Endothelial cell of umbilical vein (primary cell): Measurements from ENCODE around the gene CHN2. TPM values are rescaled to one million over a fixed set of nuclear protein-coding genes. Genes with fewer than 3 reads are reported as not detected.

Experiments
- BruUV-seq: library from RNA; stranded (reverse); fragments of 400-500 nt; replicated peaks from 2 replicates; lab custom pipeline; 2021; lab: Mats Ljungman, UMichigan
- CTCF ChIA-PET: fragments of 300-600, 350-600 bp; sonication (Branson Sonifier 250); formaldehyde crosslinking; loops from one replicate; lab custom pipeline; 2021; ENCODE audit warnings: antibody characterized with exemption, inconsistent platforms; lab: Charles Lee
- POLR2A ChIA-PET: fragments of 300-600, 350-600 bp; sonication (Branson Sonifier 250); formaldehyde crosslinking; loops from one replicate; lab custom pipeline; 2021; ENCODE audit warnings: antibody characterized with exemption, inconsistent platforms; lab: Charles Lee
- DNase-seq: peaks from one replicate; pipeline ENCODE4 v3.0.0-alpha.2; 2011; ENCODE audit warnings: low read depth, low spot score
- FAIRE-seq: peaks from 2 replicates; lab custom pipeline; 2011; peaks lifted over from hg19 to GRCh38; lab: Jason Lieb, UNC
- H2AFZ ChIP-seq: 2 replicates; pipeline ENCODE4 v1.6.0; 2012; ENCODE audit warnings: low read depth, low read length, control low read depth, inconsistent platforms
- H3K27ac ChIP-seq: 2 replicates; pipeline ENCODE4 v1.5.1; 2011; ENCODE audit warnings: low read depth, mild to moderate bottlenecking, control low read depth, low read length, moderate library complexity; ENCODE audit not compliant: insufficient read depth
- H3K27me3 ChIP-seq, 2 experiments: 2 replicates each; pipeline versions ENCODE4 v1.6.0 to v1.6.1; 2011; ENCODE audit warnings: low read length in 2 of 2, mixed read lengths in 1 of 2; ENCODE audit not compliant: control insufficient read depth in 2 of 2, insufficient read depth in 2 of 2
- H3K36me3 ChIP-seq, 2 experiments: 2 replicates in 1 of 2; 3 replicates in 1 of 2; pipeline ENCODE4 v1.5.1; 2011; ENCODE audit warnings: low read length in 2 of 2, mild to moderate bottlenecking in 1 of 2, moderate library complexity in 1 of 2; ENCODE audit not compliant: control insufficient read depth in 2 of 2, insufficient read depth in 2 of 2; ENCODE audit errors: extremely low read depth in 1 of 2
- H3K4me1 ChIP-seq: 3 replicates; pipeline ENCODE4 v1.5.1; 2011; ENCODE audit warnings: mild to moderate bottlenecking, low read length; ENCODE audit not compliant: control insufficient read depth, insufficient read depth; ENCODE audit errors: extremely low read depth
- H3K4me2 ChIP-seq: 2 replicates; pipeline ENCODE4 v1.6.1; 2011; ENCODE audit warnings: low read length, control low read depth, mixed read lengths; ENCODE audit not compliant: insufficient read depth
- H3K4me3 ChIP-seq, 3 experiments: fragments of 200-600 bp in 1 of 3; sonication (generic), shearing (Covaris generic) in 1 of 3; replicated peaks in 1 of 3; 2 replicates each; pipeline ENCODE4 v1.5.1; 2011 to 2016; ENCODE audit warnings: control low read depth in 3 of 3, low read length in 3 of 3, mild to moderate bottlenecking in 2 of 3, inconsistent platforms in 1 of 3, low read depth in 1 of 3, moderate library complexity in 1 of 3; ENCODE audit not compliant: insufficient read depth in 1 of 3
- H3K79me2 ChIP-seq: 2 replicates; pipeline ENCODE4 v1.6.0; 2012; ENCODE audit warnings: low read length, inconsistent platforms; ENCODE audit not compliant: control insufficient read depth, insufficient read depth
- H3K9ac ChIP-seq: replicated peaks from 2 replicates; pipeline ENCODE3; 2011; ENCODE audit warnings: low read length, control low read depth; ENCODE audit not compliant: insufficient read depth; ENCODE audit errors: extremely low read depth
- H3K9me1 ChIP-seq: replicated peaks from 3 replicates; pipeline ENCODE4 v1.6.0; 2011; ENCODE audit warnings: mild to moderate bottlenecking, low read length; ENCODE audit not compliant: control insufficient read depth, insufficient read depth; ENCODE audit errors: extremely low read depth
- H3K9me3 ChIP-seq: replicated peaks from 2 replicates; pipeline ENCODE4 v1.5.1; 2012; ENCODE audit warnings: low read length, inconsistent platforms; ENCODE audit not compliant: control insufficient read depth, insufficient read depth
- H4K20me1 ChIP-seq: replicated peaks from 2 replicates; pipeline ENCODE3; 2011; ENCODE audit warnings: mild to moderate bottlenecking, low read length; ENCODE audit not compliant: control insufficient read depth, insufficient read depth; ENCODE audit errors: extremely low read depth
- CTCF ChIP-seq, 2 donors: IDR thresholded peaks; 1 replicate in 1 of 2; 2 replicates in 1 of 2; pipeline ENCODE4 v1.5.1; 2011; ENCODE audit warnings: low read length in 2 of 2, mild to moderate bottlenecking in 2 of 2, moderate library complexity in 2 of 2, control low read depth in 1 of 2, inconsistent platforms in 1 of 2, low read depth in 1 of 2; ENCODE audit not compliant: insufficient read depth in 1 of 2; ENCODE audit errors: extremely low read depth in 1 of 2
- EZH2 ChIP-seq: IDR thresholded peaks from 2 replicates; pipeline ENCODE4 v1.6.1; 2012; ENCODE audit warnings: borderline replicate concordance, low read depth, mild to moderate bottlenecking, moderate library complexity, low read length, inconsistent platforms; ENCODE audit not compliant: severe bottlenecking
- FOS ChIP-seq: IDR thresholded peaks from 2 replicates; pipeline ENCODE4 v1.6.1; 2011; ENCODE audit warnings: mild to moderate bottlenecking, low read length, moderate library complexity, borderline replicate concordance; ENCODE audit not compliant: insufficient read depth
- GATA2 ChIP-seq: IDR thresholded peaks from 2 replicates; pipeline ENCODE4 v1.7.0; 2011; ENCODE audit warnings: low read depth, mild to moderate bottlenecking, moderate library complexity, mixed read lengths, low read length; ENCODE audit not compliant: insufficient read length, insufficient read depth
- JUN ChIP-seq: IDR thresholded peaks from 2 replicates; pipeline ENCODE4 v1.6.1; 2011; ENCODE audit warnings: borderline replicate concordance, low read depth; ENCODE audit not compliant: insufficient read length, insufficient read depth
- MAX ChIP-seq: IDR thresholded peaks from 2 replicates; pipeline ENCODE4 v1.6.1; 2011; ENCODE audit not compliant: insufficient read depth, insufficient read length
- MYC ChIP-seq: IDR thresholded peaks from one replicate; pipeline ENCODE4 v1.6.1; 2011; ENCODE audit warnings: mild to moderate bottlenecking, low read depth, low read length
- POLR2A ChIP-seq: IDR thresholded peaks from 2 replicates; pipeline ENCODE4 v1.6.1; 2012; ENCODE audit warnings: low read depth, mild to moderate bottlenecking, control low read depth, low read length
- POLR2AphosphoS5 ChIP-seq: IDR thresholded peaks from 2 replicates; pipeline ENCODE4 v1.6.1; 2012; ENCODE audit warnings: low read depth, mild to moderate bottlenecking, control low read depth, low read length, moderate library complexity; ENCODE audit not compliant: insufficient read depth
- dilution Hi-C: fragments of 300-500 bp; cut with MboI; formaldehyde crosslinking; loops from one replicate; pipeline ENCODE4 v1.15.0; 2019; ENCODE audit warnings: low sequenced_read_pairs; ENCODE audit not compliant: extremely low pct_ligation_motif_present
- intact Hi-C: fragments of 100-400 bp; cut with micrococcal nuclease; formaldehyde crosslinking; loops from one replicate; pipeline ENCODE4 v1.10.0; 2022
- polyA plus RNA-seq, 4 experiments: library from polyadenylated mRNA; depleted of rRNA in 3 of 4; stranded (reverse) in 3 of 4; unstranded in 1 of 4; fragments of >200 nt; gene quantifications; 2 replicates each; pipeline versions ENCODE4 v1.2.1 to v1.2.3, GENCODE V29; 2011 to 2012; ENCODE audit warnings: missing spikeins in 1 of 4
- total RNA-seq: library from RNA; stranded (reverse); gene quantifications from 2 replicates; pipeline ENCODE4 v1.2.3, GENCODE V29; 2021

Gene CHN2
- total and polyA plus RNA-seq, 2 donors (not counting 3 experiments of a cell fraction or from before 2014, with no cell fraction given): 1.4 to 5.0 TPM

- no peaks in the 10 kb centered on the region for H4K20me1 ChIP-seq
- CTCF ChIA-PET: no interaction called here
- no peaks in the 10 kb centered on the region for H3K79me2 ChIP-seq
- POLR2A ChIA-PET: no interaction called here
- no TSS peak for BruUV-seq
- intact Hi-C loops: loop anchor here (10.0 kb wide), 1 partner anchor 213 kb away; no protein-coding TSS in a partner anchor
- H2AFZ ChIP-seq: no peak overlapping the region
- H3K9ac ChIP-seq: no peak overlapping the region
- no peaks in the 10 kb centered on the region for H3K27me3 ChIP-seq
- H3K9me3 ChIP-seq: no peaks in the 10 kb centered on the region
- no peak for FAIRE-seq
- H3K4me1 ChIP-seq: peaks cover 8% of the 10 kb centered on the region
- DNase-seq: no peak
- dilution Hi-C loops: no loop called here
- H3K4me3 ChIP-seq: no peak overlapping the region
- no peak overlapping the region for H3K4me2 ChIP-seq
- H3K27ac ChIP-seq: no peak overlapping the region
- no peaks in the 10 kb centered on the region for H3K9me1 ChIP-seq
- TF ChIP-seq MYC: no peak
- no peak for TF ChIP-seq FOS
- no peak for TF ChIP-seq CTCF (IDR thresholded peaks at IDR 0.05; ENCODE audit: extremely low read depth in 1 of 2, insufficient read depth in 1 of 2, low read depth in 1 of 2, low read length in 2 of 2)
- TF ChIP-seq JUN: no peak
- TF ChIP-seq POLR2A: no peak
- TF ChIP-seq EZH2: no peak
- no peak for TF ChIP-seq GATA2
- TF ChIP-seq MAX: no peak
- TF ChIP-seq POLR2AphosphoS5: no peak
- no peaks in the 10 kb centered on the region for H3K36me3 ChIP-seq
Observed at GRCh38 chr7:29272057-29272456, 77.5 kb downstream of the CHN2 start.
